GM12873 (cell line): ENCODE data around the gene RIT2.

Source experiments
- TF ChIP-seq, protein P1 (sequence below): IDR thresholded peaks from 2 replicates; pipeline ENCODE4 v1.5.1; 2012; ENCODE audit warnings: low read depth, mild to moderate bottlenecking, moderate library complexity, low read length, control low read depth; ENCODE audit not compliant: insufficient read depth; ENCODE audit errors: missing control alignments

Gene RIT2

DNA sequence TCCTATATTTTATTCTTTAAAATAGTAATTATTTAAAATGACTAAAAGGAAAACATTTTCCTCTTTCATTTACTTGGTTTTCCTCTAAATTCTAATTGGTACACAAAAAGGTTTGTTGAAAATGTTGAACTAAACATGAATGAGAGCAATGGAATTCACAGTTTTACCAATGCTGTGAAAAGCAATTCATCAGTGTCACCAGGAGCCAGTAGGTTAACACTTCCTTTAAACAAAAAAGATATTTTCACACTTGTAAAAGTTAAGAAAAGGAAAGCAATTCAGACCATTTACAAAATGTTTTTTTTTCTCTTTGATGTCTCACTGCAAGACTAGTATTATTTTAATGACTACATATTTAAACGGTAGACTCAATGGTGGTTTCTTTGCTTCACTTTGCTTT is 341.6 kb downstream of the RIT2 start:
- TF ChIP-seq, protein P1, sequence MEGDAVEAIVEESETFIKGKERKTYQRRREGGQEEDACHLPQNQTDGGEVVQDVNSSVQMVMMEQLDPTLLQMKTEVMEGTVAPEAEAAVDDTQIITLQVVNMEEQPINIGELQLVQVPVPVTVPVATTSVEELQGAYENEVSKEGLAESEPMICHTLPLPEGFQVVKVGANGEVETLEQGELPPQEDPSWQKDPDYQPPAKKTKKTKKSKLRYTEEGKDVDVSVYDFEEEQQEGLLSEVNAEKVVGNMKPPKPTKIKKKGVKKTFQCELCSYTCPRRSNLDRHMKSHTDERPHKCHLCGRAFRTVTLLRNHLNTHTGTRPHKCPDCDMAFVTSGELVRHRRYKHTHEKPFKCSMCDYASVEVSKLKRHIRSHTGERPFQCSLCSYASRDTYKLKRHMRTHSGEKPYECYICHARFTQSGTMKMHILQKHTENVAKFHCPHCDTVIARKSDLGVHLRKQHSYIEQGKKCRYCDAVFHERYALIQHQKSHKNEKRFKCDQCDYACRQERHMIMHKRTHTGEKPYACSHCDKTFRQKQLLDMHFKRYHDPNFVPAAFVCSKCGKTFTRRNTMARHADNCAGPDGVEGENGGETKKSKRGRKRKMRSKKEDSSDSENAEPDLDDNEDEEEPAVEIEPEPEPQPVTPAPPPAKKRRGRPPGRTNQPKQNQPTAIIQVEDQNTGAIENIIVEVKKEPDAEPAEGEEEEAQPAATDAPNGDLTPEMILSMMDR = no peak

DNA sequence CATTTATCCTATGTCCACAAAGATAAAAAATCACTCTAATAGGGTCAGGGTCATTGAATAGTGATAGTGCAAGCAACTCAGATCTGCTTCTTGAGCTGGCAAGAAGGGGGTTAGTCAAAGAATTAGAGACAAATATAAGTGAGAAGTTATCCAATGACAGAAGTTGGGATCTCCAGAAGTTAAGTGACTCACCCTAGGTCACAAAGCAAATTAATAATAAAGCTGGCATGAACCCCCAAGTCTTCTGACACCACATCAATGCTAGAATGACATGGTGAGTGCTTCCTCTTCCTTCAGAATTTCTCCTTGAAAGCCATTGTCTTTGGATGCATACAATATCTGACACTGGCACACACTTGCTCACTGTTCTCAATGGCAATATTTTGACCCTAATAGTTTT is 343.5 kb downstream of the RIT2 start:
- TF ChIP-seq, protein P1 = no peak

DNA sequence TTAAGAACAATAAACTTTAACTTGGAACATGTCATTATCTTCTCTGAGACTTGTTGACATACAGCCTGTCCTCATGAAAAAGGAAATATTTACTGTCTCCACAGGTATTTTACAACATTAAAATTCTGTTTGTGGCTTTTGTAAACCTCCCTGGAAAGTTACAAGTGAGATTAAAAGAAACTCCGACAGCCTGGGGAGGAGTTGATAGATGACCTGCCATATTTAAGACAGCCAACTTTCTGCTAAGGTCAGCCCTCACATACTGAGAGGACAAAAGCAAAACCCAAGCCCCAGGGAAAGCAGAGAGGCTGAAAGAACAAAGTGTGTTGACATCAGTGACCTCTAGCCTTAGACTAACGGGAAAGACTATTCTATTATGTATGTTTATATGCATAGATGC is 350.2 kb downstream of the RIT2 start:
- TF ChIP-seq, protein P1 = no peak

DNA sequence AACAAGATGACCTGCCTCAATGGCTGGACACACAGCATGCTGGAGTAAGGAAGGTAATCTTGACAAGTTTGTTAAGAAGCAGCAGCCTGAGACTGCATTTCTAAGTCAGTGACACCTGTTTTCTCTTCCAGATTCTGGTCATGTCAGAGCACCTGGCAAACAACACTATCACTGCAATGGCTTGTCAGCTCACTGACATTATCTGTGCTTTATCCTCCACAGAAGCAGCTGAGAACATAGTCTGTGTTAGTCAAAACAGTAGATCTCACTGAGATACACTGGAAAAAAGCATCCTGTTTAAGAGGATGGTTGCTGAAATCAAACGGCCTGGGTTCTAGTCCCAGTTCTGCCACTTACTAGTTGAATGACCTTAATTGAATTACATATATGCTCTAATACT is 355.2 kb downstream of the RIT2 start:
- TF ChIP-seq, protein P1 = no peak

DNA sequence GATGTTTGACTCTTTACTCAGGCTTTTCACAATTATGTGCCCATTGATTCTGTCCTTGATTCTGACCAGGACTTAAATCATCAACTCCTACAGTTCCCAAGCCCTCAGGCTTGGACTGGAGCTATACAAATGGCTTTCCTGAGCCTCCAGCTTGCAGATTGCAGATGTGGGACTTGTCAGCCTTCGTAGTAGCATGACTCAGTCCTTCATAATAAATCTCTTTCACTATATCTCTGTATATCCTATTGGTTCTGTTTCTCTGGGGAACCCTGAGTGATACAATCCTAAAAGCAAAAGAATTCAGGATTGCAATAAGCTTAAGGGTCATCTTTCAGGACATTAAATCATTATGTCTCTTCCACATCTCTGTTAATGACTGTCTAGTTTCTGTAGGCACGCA is 356.6 kb downstream of the RIT2 start:
- TF ChIP-seq, protein P1 = no peak

DNA sequence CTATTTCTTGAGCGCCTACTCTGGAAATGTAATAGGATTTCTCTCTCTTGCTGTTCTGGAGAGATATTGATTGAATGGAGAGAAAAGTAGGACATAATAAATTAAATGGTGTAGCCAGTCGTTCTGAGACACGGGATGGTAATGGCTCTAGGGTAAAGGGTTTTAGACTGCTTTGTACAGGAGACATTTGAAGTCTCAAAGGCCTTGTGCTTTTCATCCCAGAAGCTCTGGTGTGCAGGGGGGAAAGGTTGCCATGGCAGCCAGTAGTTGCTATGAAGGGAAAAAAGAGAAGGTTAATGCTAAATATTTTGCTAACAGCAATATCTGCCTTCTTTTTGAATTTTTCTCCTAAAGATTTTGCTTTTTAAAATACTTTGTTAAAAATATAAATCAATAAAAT is 359.3 kb downstream of the RIT2 start:
- TF ChIP-seq, protein P1 = no peak

DNA sequence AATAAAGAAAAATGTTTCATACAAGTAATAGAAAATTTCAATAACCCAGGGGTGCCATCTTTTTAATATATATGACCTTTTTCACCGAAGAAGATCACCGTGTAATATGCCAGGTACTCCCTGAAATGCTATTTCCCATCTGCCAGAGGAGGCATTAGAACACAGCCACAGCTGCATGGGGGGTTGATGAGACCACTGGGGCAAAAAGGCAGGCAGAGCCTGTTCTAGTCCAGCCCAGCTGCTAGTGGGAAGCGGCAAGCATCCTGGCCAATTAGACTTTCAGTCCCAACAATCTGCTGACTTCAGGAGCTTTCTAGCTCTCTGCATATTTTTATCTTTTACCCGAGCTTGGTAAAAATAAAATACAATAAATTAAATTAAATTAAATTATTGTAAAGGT is 362.6 kb downstream of the RIT2 start:
- TF ChIP-seq, protein P1 = no peak

DNA sequence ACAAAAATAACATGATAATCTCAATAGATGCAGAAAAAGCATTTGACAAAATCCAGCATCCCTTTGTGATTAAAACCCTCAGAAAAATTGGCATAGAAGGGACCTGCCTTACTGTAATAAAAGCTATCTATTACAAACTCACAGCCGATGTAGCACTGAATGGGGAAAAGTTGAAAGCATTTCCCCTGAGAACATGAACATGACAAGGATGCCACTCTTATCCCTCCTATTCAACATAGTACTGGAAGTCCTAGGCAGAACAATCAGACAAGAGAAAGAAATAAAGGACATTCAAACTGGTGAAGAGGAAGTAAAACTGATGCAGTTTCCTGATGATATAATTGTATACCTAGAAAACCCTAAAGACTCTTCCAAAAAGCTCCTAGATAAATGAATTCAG is 368.7 kb downstream of the RIT2 start:
- TF ChIP-seq, protein P1 = no peak
